Uterus (tissue), 4 donors: Measurements from ENCODE around the gene OFD1. TPM values are rescaled to one million over a fixed set of nuclear protein-coding genes. Genes with fewer than 3 reads are reported as not detected.

ENCODE experiments used
- DNase-seq, 2 donors: peaks; one replicate each; pipeline ENCODE4 v3.0.0-alpha.2; 2019 to 2020
- H3K27ac ChIP-seq, 2 donors: fragments of 200-600 bp; sonication (generic); 1 replicate in 1 of 2; 2 replicates in 1 of 2; pipeline ENCODE4 v1.5.1; 2016 to 2018
- H3K27me3 ChIP-seq, 2 donors: fragments of 200-600 bp; sonication (generic); one replicate each; pipeline ENCODE4 v1.5.1; 2018 to 2019; ENCODE audit warnings: control low read depth in 1 of 2
- H3K36me3 ChIP-seq, 2 donors: fragments of 200-600 bp; sonication (generic); one replicate each; pipeline ENCODE4 v1.5.1; 2019; ENCODE audit warnings: control low read depth in 1 of 2
- H3K4me1 ChIP-seq, 2 donors: fragments of 200-600 bp; sonication (generic); one replicate each; pipeline ENCODE4 v1.5.1; 2018 to 2019; ENCODE audit warnings: control low read depth in 1 of 2
- H3K4me3 ChIP-seq, 2 donors: fragments of 200-600 bp; sonication (generic); 1 replicate in 1 of 2; 2 replicates in 1 of 2; pipeline ENCODE4 v1.5.1; 2018 to 2019; ENCODE audit warnings: mild to moderate bottlenecking in 1 of 2
- H3K9me3 ChIP-seq, 2 donors: fragments of 200-600 bp; sonication (generic); one replicate each; pipeline ENCODE4 v1.5.1; 2019; ENCODE audit warnings: control low read depth in 1 of 2
- POLR2A ChIP-seq, 2 donors: fragments of 450-650 bp; IDR thresholded peaks; one replicate each; pipeline ENCODE4 v1.6.1; 2016; ENCODE audit warnings: antibody characterized with exemption in 2 of 2, mild to moderate bottlenecking in 1 of 2, moderate library complexity in 1 of 2
- intact Hi-C: fragments of 100-400 bp; cut with DNase I; formaldehyde crosslinking; loops from one replicate; pipeline ENCODE4 v1.15.1; 2023; ENCODE audit warnings: low total_unique reads
- total RNA-seq, 4 donors: library from RNA; depleted of rRNA in 3 of 4; stranded (reverse); fragments of >200 nt in 3 of 4; gene quantifications; one replicate each; pipeline versions ENCODE4 v1.1.0 to v1.2.4, GENCODE V29; 2014 to 2023
- TF ChIP-seq, protein P1 (sequence below), 4 experiments: fragments of 200-600 bp in 2 of 4; fragments of 450-650 bp in 2 of 4; sonication (generic) in 2 of 4; IDR thresholded peaks; one replicate each; pipeline ENCODE4 v1.5.1; 2016 to 2019; ENCODE audit warnings: antibody characterized with exemption in 4 of 4, mild to moderate bottlenecking in 2 of 4, moderate library complexity in 1 of 4
- donor health status: DM: yes; HTN: yes; CAD: no.

OFD1 gene
- total RNA-seq, 4 donors from 2014 or later = 24.1 to 172 (median 49.7) TPM

DNA sequence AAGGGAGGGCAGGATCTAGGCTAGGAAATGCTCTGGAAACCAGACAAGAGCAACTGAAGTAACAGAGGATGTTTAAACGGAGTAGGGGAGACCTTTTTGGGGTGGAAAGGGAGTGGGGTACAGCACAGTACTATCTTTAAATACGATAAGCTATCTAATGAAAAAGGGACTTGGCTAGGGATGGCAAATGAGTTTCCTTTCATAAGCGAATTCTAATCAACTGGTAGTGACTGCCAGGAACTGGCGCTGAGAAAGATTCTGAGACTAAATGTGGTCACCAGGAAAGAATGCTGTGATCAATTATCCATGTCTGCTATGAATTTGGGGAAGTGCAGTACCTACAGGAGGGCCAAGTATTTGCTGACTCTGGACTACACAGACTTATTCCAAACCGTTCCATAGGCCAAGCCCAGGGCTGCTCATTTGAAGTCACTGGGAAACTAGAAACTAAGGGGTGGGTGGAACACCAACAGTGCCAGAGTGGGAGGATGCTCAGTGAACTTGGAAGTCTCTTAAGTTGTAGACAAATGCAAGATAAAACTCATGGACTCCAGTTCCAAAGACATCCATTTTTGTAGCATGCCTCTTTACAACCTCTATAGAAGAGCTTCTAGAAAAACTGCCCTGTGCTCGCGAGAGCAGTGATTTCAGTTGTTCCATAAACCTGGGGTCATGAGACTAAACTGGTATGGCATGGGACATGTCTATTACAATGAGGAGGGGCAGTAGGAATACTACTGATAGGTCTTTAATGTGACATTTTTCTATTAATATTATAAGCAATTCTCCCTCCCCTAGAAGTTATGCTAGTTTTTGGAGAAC lies 2.1 kb upstream of the OFD1 start:
- no peak for TF ChIP-seq POLR2A (IDR thresholded peaks at IDR 0.05)
- TF ChIP-seq, protein P1, sequence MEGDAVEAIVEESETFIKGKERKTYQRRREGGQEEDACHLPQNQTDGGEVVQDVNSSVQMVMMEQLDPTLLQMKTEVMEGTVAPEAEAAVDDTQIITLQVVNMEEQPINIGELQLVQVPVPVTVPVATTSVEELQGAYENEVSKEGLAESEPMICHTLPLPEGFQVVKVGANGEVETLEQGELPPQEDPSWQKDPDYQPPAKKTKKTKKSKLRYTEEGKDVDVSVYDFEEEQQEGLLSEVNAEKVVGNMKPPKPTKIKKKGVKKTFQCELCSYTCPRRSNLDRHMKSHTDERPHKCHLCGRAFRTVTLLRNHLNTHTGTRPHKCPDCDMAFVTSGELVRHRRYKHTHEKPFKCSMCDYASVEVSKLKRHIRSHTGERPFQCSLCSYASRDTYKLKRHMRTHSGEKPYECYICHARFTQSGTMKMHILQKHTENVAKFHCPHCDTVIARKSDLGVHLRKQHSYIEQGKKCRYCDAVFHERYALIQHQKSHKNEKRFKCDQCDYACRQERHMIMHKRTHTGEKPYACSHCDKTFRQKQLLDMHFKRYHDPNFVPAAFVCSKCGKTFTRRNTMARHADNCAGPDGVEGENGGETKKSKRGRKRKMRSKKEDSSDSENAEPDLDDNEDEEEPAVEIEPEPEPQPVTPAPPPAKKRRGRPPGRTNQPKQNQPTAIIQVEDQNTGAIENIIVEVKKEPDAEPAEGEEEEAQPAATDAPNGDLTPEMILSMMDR (IDR thresholded peaks at IDR 0.05) = no peak
- intact Hi-C loops = loop anchor here (10.0 kb wide), 1 partner anchor 48 kb away; the partner anchor contains the start of gene RAB9A
- DNase-seq = no peak
- no peaks in the 10 kb centered on the region for H3K27me3 ChIP-seq
- peak overlapping the region; percentile 83 to 87 for H3K27ac ChIP-seq
- H3K4me1 ChIP-seq = no peaks in the 10 kb centered on the region
- H3K36me3 ChIP-seq = no peaks in the 10 kb centered on the region
- no peak overlapping the region for H3K4me3 ChIP-seq
- H3K9me3 ChIP-seq = no peaks in the 10 kb centered on the region

DNA sequence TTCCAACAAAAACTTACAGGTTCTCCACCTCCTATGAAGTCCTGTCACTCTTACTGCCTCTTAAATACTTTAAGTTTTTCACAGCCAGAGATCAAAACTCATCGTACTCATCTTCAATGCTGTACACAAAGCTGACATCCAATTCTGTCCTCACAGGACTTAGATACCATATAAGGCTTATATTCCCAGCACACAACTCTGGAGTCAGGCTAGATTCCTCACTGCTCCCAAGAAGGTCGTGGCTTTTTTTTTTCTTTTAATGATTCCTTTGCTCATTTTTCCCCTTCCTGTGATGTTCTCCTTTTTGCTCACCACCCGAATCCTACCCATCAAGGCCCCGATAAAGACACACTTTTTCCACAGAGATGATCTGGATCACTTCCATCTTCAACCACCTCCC lies 1.0 kb upstream of the OFD1 start:
- TF ChIP-seq, protein P1 (IDR thresholded peaks at IDR 0.05) = no peak
- no peak for TF ChIP-seq POLR2A (IDR thresholded peaks at IDR 0.05)
- Histone ChIP-seq H3K4me1 (no peaks in the 10 kb centered on the region), H3K4me3 (peak overlapping the region; percentile 60 to 61), H3K27ac (peak overlapping the region; percentile 83 to 87), H3K9me3 (no peaks in the 10 kb centered on the region), H3K27me3 (no peaks in the 10 kb centered on the region), H3K36me3 (no peaks in the 10 kb centered on the region)
- DNase-seq = no peak
- intact Hi-C loops = loop anchor here (10.0 kb wide), 1 partner anchor 49 kb away; the partner anchor contains the start of gene RAB9A

DNA sequence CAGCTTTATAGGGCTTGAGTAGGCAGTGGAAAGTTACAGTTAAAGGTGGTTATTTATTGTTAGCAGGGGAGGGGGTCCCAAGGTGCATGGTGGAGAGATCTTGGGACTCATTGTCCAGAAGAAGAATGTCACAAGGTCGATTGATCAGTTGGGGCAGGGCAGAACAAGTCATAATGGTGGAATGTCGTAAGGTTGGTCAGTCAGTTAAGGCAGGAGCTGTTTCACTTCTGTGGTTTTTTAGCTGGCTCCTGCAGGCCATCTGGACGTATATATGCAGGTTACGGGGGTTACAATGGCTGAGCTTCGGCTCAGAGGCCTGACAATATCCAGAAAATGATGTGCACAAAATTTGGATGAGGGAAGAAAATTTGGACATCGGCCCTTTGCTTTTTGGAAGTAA lies 7.1 kb downstream of the OFD1 start:
- TF ChIP-seq POLR2A (IDR thresholded peaks at IDR 0.05) = no peak
- TF ChIP-seq, protein P1 (IDR thresholded peaks at IDR 0.05) = no peak
- intact Hi-C loops = no loop called here

DNA sequence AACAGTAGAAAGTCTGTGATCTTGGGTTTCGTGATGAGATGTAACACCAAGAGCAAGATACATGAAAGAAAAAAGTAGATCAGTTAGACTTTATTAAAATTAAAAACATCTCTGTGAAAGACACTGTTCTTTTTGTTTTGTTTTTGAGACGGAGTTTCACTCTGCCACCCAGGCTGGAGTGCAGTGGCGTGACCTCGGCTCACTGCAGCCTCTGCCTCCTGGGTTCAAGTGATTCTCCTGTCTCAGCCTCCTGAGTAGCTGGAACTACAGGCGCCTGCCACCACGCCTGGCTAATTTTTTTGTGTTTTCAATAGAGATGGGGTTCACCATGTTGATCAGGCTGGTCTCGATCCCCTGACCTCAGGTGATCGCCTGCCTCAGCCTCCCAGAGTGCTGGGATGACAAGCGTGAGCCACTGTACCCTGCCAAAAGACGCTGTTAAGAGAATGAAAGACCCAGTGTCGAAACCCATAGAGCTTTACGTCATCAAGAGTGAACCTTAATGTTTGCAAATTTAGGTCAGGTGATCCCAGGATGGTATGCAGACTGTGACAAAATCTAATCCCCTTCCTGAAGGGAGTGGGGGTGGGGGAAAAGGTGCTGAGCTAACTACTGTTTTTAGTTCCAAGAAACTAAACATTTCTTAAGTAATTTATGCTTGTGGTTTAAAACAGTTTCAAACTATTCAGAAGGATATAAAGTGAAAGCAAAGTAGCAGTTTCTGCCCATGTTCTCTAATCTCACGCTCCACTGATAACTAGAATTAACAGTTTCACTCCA lies 8.0 kb downstream of the OFD1 start:
- TF ChIP-seq, protein P1 (IDR thresholded peaks at IDR 0.05) = no peak
- TF ChIP-seq POLR2A (IDR thresholded peaks at IDR 0.05) = no peak
- H3K27ac ChIP-seq = peak overlapping the region; percentile 49 to 64
- H3K4me1 ChIP-seq = no peaks in the 10 kb centered on the region
- DNase-seq = no peak
- H3K4me3 ChIP-seq = no peak overlapping the region
- no peaks in the 10 kb centered on the region for H3K27me3 ChIP-seq
- no peaks in the 10 kb centered on the region for H3K9me3 ChIP-seq
- intact Hi-C loops = no loop called here
- H3K36me3 ChIP-seq = no peaks in the 10 kb centered on the region

More for the DNA sequence above, 7.1 kb downstream of the OFD1 start:
- Histone ChIP-seq H3K27ac (no peak overlapping the region), H3K9me3 (no peaks in the 10 kb centered on the region), H3K4me3 (no peak overlapping the region), H3K36me3 (no peaks in the 10 kb centered on the region), H3K27me3 (no peaks in the 10 kb centered on the region), H3K4me1 (no peaks in the 10 kb centered on the region)
- DNase-seq = no peak

DNA sequence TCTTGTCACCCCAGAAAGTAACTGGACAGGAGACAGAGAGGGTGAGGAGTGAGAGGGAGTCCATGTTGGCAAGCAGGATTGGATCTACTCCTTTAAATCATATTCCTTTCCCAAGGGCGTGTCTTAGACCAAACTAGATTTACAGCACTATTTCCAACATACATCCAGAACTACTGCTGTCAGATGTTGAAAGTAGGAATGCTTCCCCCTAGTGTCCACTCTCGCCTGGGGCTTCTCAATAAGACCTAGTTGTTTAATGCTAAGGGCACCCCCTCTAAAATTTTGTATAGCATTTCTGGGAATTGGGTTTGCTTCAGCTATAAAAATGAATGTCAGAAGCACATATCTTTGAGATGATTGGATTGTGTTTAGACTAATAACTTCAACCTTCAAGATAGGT lies 13.3 kb downstream of the OFD1 start:
- intact Hi-C loops = no loop called here
- H3K4me1 ChIP-seq = no peaks in the 10 kb centered on the region
- H3K9me3 ChIP-seq = no peaks in the 10 kb centered on the region
- TF ChIP-seq, protein P1 (IDR thresholded peaks at IDR 0.05) = peak in 3 of 4 experiments; percentile 22 to 49 (median 34)
- TF ChIP-seq POLR2A (IDR thresholded peaks at IDR 0.05) = no peak
- H3K36me3 ChIP-seq = no peaks in the 10 kb centered on the region
- H3K27me3 ChIP-seq = no peaks in the 10 kb centered on the region
- H3K27ac ChIP-seq = no peak overlapping the region
- peak in 1 of 2 donors; percentile 62 for DNase-seq
- H3K4me3 ChIP-seq = no peak overlapping the region
